ENCODE results near the gene FERMT2.
"Not testable (repeated sequence)": the region's sequence is repeated elsewhere in the genome, so short reads cannot be mapped to it uniquely, and the experiment has no call there.

FERMT2 gene

GRCh38 chr14:52944254-52944653 is 6.6 kb downstream of the FERMT2 start:
- DNase-seq (ENCODE audit: low spot score) = no peak

GRCh38 chr14:52939427-52939826 is 11.4 kb downstream of the FERMT2 start:
- no peak for DNase-seq (ENCODE audit: low spot score)

GRCh38 chr14:52937869-52938268 is 13.0 kb downstream of the FERMT2 start:
- DNase-seq (ENCODE audit: low spot score) = no peak

- no peak for DNase-seq (ENCODE audit: low spot score)
Observed at GRCh38 chr14:52937306-52937705, 13.5 kb downstream of the FERMT2 start.

GRCh38 chr14:52936437-52936836 is 14.4 kb downstream of the FERMT2 start:
- no peak for DNase-seq (ENCODE audit: low spot score)

- DNase-seq (ENCODE audit: low spot score) = no peak
Observed at GRCh38 chr14:52935833-52936232, 15.0 kb downstream of the FERMT2 start.

GRCh38 chr14:52934762-52935161 is 16.1 kb downstream of the FERMT2 start:
- no peak for DNase-seq (ENCODE audit: low spot score)

- no peak for DNase-seq (ENCODE audit: low spot score)
Observed at GRCh38 chr14:52929192-52929807, 21.6 kb downstream of the FERMT2 start.

- DNase-seq (ENCODE audit: low spot score) = no peak
Observed at GRCh38 chr14:52926953-52927352, 23.9 kb downstream of the FERMT2 start.

GRCh38 chr14:52923902-52924575 is 26.8 kb downstream of the FERMT2 start:
- DNase-seq (ENCODE audit: low spot score) = no peak

- no peak for DNase-seq (ENCODE audit: low spot score)
Observed at GRCh38 chr14:52922656-52923055, 28.2 kb downstream of the FERMT2 start.

GRCh38 chr14:52922059-52922458 is 28.8 kb downstream of the FERMT2 start:
- no peak for DNase-seq (ENCODE audit: low spot score)

GRCh38 chr14:52920411-52920810 is 30.4 kb downstream of the FERMT2 start:
- not testable (repeated sequence) for DNase-seq (ENCODE audit: low spot score)

GRCh38 chr14:52919971-52920370 is 30.9 kb downstream of the FERMT2 start:
- DNase-seq (ENCODE audit: low spot score) = no peak

- DNase-seq (ENCODE audit: low spot score) = peak; percentile 3
Observed at GRCh38 chr14:52918486-52918885, 32.4 kb downstream of the FERMT2 start.

- DNase-seq (ENCODE audit: low spot score) = no peak
Observed at GRCh38 chr14:52917735-52918134, 33.1 kb downstream of the FERMT2 start.

GRCh38 chr14:52914295-52914694 is 36.6 kb downstream of the FERMT2 start:
- no peak for DNase-seq (ENCODE audit: low spot score)

- no peak for DNase-seq (ENCODE audit: low spot score)
Observed at GRCh38 chr14:52913271-52913670, 37.6 kb downstream of the FERMT2 start.

- DNase-seq (ENCODE audit: low spot score) = no peak
Observed at GRCh38 chr14:52911904-52912303, 38.9 kb downstream of the FERMT2 start.

- DNase-seq (ENCODE audit: low spot score) = no peak
Observed at GRCh38 chr14:52910572-52910971, 40.3 kb downstream of the FERMT2 start.

GRCh38 chr14:52907949-52908348 is 42.9 kb downstream of the FERMT2 start:
- no peak for DNase-seq (ENCODE audit: low spot score)

- DNase-seq (ENCODE audit: low spot score) = no peak
Observed at GRCh38 chr14:52906141-52906601, 44.7 kb downstream of the FERMT2 start.

GRCh38 chr14:52902971-52903619 is 47.8 kb downstream of the FERMT2 start:
- no peak for DNase-seq (ENCODE audit: low spot score)

Measured in germinal center (tissue), 1 donor.